PC-3 (cell line): ENCODE results near the gene CEP76.

Experiments
- CTCF ChIP-seq: fragments of 300-600 bp; sonication (generic); conservative IDR thresholded peaks from 2 replicates; pipeline ENCODE4 v1.5.1; 2017; ENCODE audit warnings: antibody characterized with exemption, low read depth, mild to moderate bottlenecking, low read length
- EZH2 ChIP-seq: fragments of 300-600 bp; sonication (generic); IDR thresholded peaks from one replicate; pipeline ENCODE4 v1.6.1; 2017; ENCODE audit warnings: antibody characterized with exemption, mild to moderate bottlenecking, low read length; ENCODE audit not compliant: unreplicated experiment
- EZH2phosphoT487 ChIP-seq: fragments of 300-600 bp; sonication (generic); IDR thresholded peaks from 2 replicates; pipeline ENCODE4 v1.6.1; 2018; ENCODE audit warnings: mild to moderate bottlenecking, antibody characterized with exemption, low read length, borderline replicate concordance

GRCh38 chr18:12748671-12749070, 46.1 kb upstream of the CEP76 start:
- TF ChIP-seq CTCF, result no peak
- TF ChIP-seq EZH2phosphoT487, result no peak
- TF ChIP-seq EZH2, result no peak
